ENCODE data around the gene BIN1.

The BIN1 gene

GRCh38 chr2:127060264-127060945, 46.5 kb downstream of the BIN1 start:
- Histone ChIP-seq H4K91ac (ENCODE audit: low read depth, low read length) (no peak overlapping the region), H3K23ac (ENCODE audit: low read length) (no peak overlapping the region), H4K8ac (ENCODE audit: low read depth, low read length) (no peak overlapping the region), H2BK5ac (ENCODE audit: low read depth, low read length, poor library complexity) (no peak overlapping the region), H3K14ac (ENCODE audit: low read length) (no peak overlapping the region), H3K27ac (ENCODE audit: low read depth, low read length) (no peak overlapping the region), H3K18ac (ENCODE audit: low read length) (no peak overlapping the region), H3K4ac (ENCODE audit: low read depth, low read length) (no peak overlapping the region), H2BK120ac (ENCODE audit: insufficient read depth, low read length, poor library complexity) (no peak overlapping the region), H3K4me3 (ENCODE audit: low read depth, low read length) (no peak overlapping the region), H4K12ac (ENCODE audit: low read depth, low read length) (no peak overlapping the region), H3K9ac (ENCODE audit: low read length) (no peak overlapping the region), H2AFZ (ENCODE audit: insufficient read depth, low read length, poor library complexity) (no peak overlapping the region), H3K4me1 (ENCODE audit: control insufficient read depth in 1 of 2, insufficient read depth in 2 of 2, low read length in 2 of 2) (peaks cover 18 to 21% of the 10 kb centered on the region in 2 experiments), H3K27me3 (ENCODE audit: insufficient read depth, low read length) (no peaks in the 10 kb centered on the region), H2BK12ac (ENCODE audit: low read length) (no peak overlapping the region), H2AK5ac (ENCODE audit: low read length) (no peak overlapping the region), H3K4me2 (ENCODE audit: low read length) (no peak overlapping the region), H3K36me3 (ENCODE audit: control insufficient read depth in 1 of 2, insufficient read depth in 2 of 2, low read length in 2 of 2) (no peaks in the 10 kb centered on the region), H3K9me3 (ENCODE audit: insufficient read depth, low read depth, low read length) (peaks cover 4% of the 10 kb centered on the region), H3K79me2 (ENCODE audit: control insufficient read depth, insufficient read depth, low read length, poor library complexity) (no peaks in the 10 kb centered on the region), H3K79me1 (ENCODE audit: low read length) (peaks cover 6% of the 10 kb centered on the region)
- no peak for DNase-seq
- WGBS (ENCODE audit: extremely low coverage, insufficient coverage, insufficient read length) = no CpG with 5 or more reads among the region's 30 CpGs

GRCh38 chr2:127059559-127059958, 47.4 kb downstream of the BIN1 start:
- Histone ChIP-seq H3K9ac (ENCODE audit: low read length) (no peak overlapping the region), H2AFZ (ENCODE audit: insufficient read depth, low read length, poor library complexity) (no peak overlapping the region), H2AK5ac (ENCODE audit: low read length) (no peak overlapping the region), H3K4me3 (ENCODE audit: low read depth, low read length) (no peak overlapping the region), H2BK120ac (ENCODE audit: insufficient read depth, low read length, poor library complexity) (no peak overlapping the region), H3K14ac (ENCODE audit: low read length) (no peak overlapping the region), H3K18ac (ENCODE audit: low read length) (no peak overlapping the region), H3K4me2 (ENCODE audit: low read length) (no peak overlapping the region), H2BK12ac (ENCODE audit: low read length) (no peak overlapping the region), H4K12ac (ENCODE audit: low read depth, low read length) (no peak overlapping the region), H3K4me1 (ENCODE audit: control insufficient read depth in 1 of 2, insufficient read depth in 2 of 2, low read length in 2 of 2) (peaks cover 12 to 14% of the 10 kb centered on the region in 2 experiments), H3K23ac (ENCODE audit: low read length) (no peak overlapping the region), H3K27ac (ENCODE audit: low read depth, low read length) (no peak overlapping the region), H3K36me3 (ENCODE audit: control insufficient read depth in 1 of 2, insufficient read depth in 2 of 2, low read length in 2 of 2) (no peaks in the 10 kb centered on the region), H4K8ac (ENCODE audit: low read depth, low read length) (no peak overlapping the region), H3K79me2 (ENCODE audit: control insufficient read depth, insufficient read depth, low read length, poor library complexity) (no peaks in the 10 kb centered on the region), H3K4ac (ENCODE audit: low read depth, low read length) (no peak overlapping the region), H3K27me3 (ENCODE audit: insufficient read depth, low read length) (no peaks in the 10 kb centered on the region), H4K91ac (ENCODE audit: low read depth, low read length) (no peak overlapping the region), H3K9me3 (ENCODE audit: insufficient read depth, low read depth, low read length) (peaks cover 4% of the 10 kb centered on the region), H2BK5ac (ENCODE audit: low read depth, low read length, poor library complexity) (no peak overlapping the region), H3K79me1 (ENCODE audit: low read length) (peaks cover 2% of the 10 kb centered on the region)
- WGBS (ENCODE audit: extremely low coverage, insufficient coverage, insufficient read length) = no CpG with 5 or more reads among the region's 10 CpGs
- no peak for DNase-seq

GRCh38 chr2:127058954-127059252, 48.1 kb downstream of the BIN1 start:
- no peaks in the 10 kb centered on the region for H3K27me3 ChIP-seq (ENCODE audit: insufficient read depth, low read length)
- H3K14ac ChIP-seq (ENCODE audit: low read length) = no peak overlapping the region
- WGBS (ENCODE audit: extremely low coverage, insufficient coverage, insufficient read length) = no CpG with 5 or more reads among the region's 14 CpGs
- no peak overlapping the region for H4K91ac ChIP-seq (ENCODE audit: low read depth, low read length)
- H3K4ac ChIP-seq (ENCODE audit: low read depth, low read length) = no peak overlapping the region
- H2AK5ac ChIP-seq (ENCODE audit: low read length) = no peak overlapping the region
- no peak overlapping the region for H3K4me2 ChIP-seq (ENCODE audit: low read length)
- H2BK120ac ChIP-seq (ENCODE audit: insufficient read depth, low read length, poor library complexity) = no peak overlapping the region
- peaks cover 4% of the 10 kb centered on the region for H3K9me3 ChIP-seq (ENCODE audit: insufficient read depth, low read depth, low read length)
- no peak overlapping the region for H3K18ac ChIP-seq (ENCODE audit: low read length)
- H3K23ac ChIP-seq (ENCODE audit: low read length) = no peak overlapping the region
- no peak overlapping the region for H2BK5ac ChIP-seq (ENCODE audit: low read depth, low read length, poor library complexity)
- H3K36me3 ChIP-seq (ENCODE audit: control insufficient read depth in 1 of 2, insufficient read depth in 2 of 2, low read length in 2 of 2) = no peaks in the 10 kb centered on the region
- no peak for DNase-seq
- H3K4me3 ChIP-seq (ENCODE audit: low read depth, low read length) = no peak overlapping the region
- no peak overlapping the region for H4K8ac ChIP-seq (ENCODE audit: low read depth, low read length)
- no peak overlapping the region for H2BK12ac ChIP-seq (ENCODE audit: low read length)
- no peaks in the 10 kb centered on the region for H3K79me1 ChIP-seq (ENCODE audit: low read length)
- no peak overlapping the region for H2AFZ ChIP-seq (ENCODE audit: insufficient read depth, low read length, poor library complexity)
- no peak overlapping the region for H4K12ac ChIP-seq (ENCODE audit: low read depth, low read length)
- no peak overlapping the region for H3K9ac ChIP-seq (ENCODE audit: low read length)
- H3K4me1 ChIP-seq (ENCODE audit: control insufficient read depth in 1 of 2, insufficient read depth in 2 of 2, low read length in 2 of 2) = peaks cover 8 to 9% of the 10 kb centered on the region in 2 experiments
- H3K27ac ChIP-seq (ENCODE audit: low read depth, low read length) = no peak overlapping the region
- no peaks in the 10 kb centered on the region for H3K79me2 ChIP-seq (ENCODE audit: control insufficient read depth, insufficient read depth, low read length, poor library complexity)

DNA sequence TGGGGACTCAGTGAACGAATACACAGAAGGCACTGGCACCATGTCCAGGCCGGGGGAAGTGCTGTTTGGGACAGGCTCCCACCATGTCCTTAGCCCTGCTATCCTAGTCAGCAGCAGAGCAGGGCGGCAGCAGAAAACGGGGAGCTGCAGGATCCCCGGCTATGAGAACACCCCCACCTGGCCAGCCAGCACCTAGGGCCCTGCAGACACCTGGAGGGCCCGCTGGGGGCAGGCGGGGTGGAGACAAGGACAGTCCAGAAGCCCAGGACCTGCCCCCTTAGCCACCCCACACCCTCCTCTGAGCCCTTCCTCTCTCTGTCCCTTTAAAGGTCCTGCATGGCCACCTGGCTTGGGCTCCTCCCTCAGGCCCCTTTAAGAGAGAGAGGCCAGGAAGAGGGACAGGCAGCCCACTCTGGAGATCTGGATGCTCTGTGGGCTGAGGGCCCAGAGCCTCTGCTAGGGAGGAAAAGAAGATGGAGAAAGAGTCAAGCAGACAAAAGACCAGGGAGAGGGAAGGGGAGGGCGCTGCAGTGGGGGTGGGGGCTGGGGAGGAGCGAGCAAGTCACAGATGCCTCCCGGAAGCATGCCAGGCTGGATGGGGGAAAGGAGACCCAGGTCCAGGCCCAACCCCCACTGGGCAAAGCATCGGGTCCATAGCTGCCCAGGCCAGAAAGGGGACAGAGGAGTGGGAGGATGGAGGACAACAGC, 48.6 kb downstream of the BIN1 start:
- no peak overlapping the region for H3K4me3 ChIP-seq (ENCODE audit: low read depth, low read length)

More for the DNA sequence above, 48.6 kb downstream of the BIN1 start:
- no peak for DNase-seq
- H3K27me3 ChIP-seq (ENCODE audit: insufficient read depth, low read length) = no peaks in the 10 kb centered on the region
- WGBS (ENCODE audit: extremely low coverage, insufficient coverage, insufficient read length) = no CpG with 5 or more reads among the region's 11 CpGs
- H2BK5ac ChIP-seq (ENCODE audit: low read depth, low read length, poor library complexity) = no peak overlapping the region
- no peak overlapping the region for H2AFZ ChIP-seq (ENCODE audit: insufficient read depth, low read length, poor library complexity)
- H3K9ac ChIP-seq (ENCODE audit: low read length) = no peak overlapping the region
- peaks cover under 1% of the 10 kb centered on the region for H3K9me3 ChIP-seq (ENCODE audit: insufficient read depth, low read depth, low read length)
- H3K18ac ChIP-seq (ENCODE audit: low read length) = no peak overlapping the region
- no peak overlapping the region for H4K12ac ChIP-seq (ENCODE audit: low read depth, low read length)
- peaks cover 8 to 9% of the 10 kb centered on the region in 2 experiments for H3K4me1 ChIP-seq (ENCODE audit: control insufficient read depth in 1 of 2, insufficient read depth in 2 of 2, low read length in 2 of 2)
- H2BK120ac ChIP-seq (ENCODE audit: insufficient read depth, low read length, poor library complexity) = no peak overlapping the region
- H3K4me2 ChIP-seq (ENCODE audit: low read length) = no peak overlapping the region
- no peak overlapping the region for H3K14ac ChIP-seq (ENCODE audit: low read length)
- H4K8ac ChIP-seq (ENCODE audit: low read depth, low read length) = no peak overlapping the region
- H3K36me3 ChIP-seq (ENCODE audit: control insufficient read depth in 1 of 2, insufficient read depth in 2 of 2, low read length in 2 of 2) = no peaks in the 10 kb centered on the region
- H3K4ac ChIP-seq (ENCODE audit: low read depth, low read length) = no peak overlapping the region
- no peaks in the 10 kb centered on the region for H3K79me1 ChIP-seq (ENCODE audit: low read length)
- H2BK12ac ChIP-seq (ENCODE audit: low read length) = no peak overlapping the region
- H2AK5ac ChIP-seq (ENCODE audit: low read length) = no peak overlapping the region
- H3K27ac ChIP-seq (ENCODE audit: low read depth, low read length) = no peak overlapping the region
- no peaks in the 10 kb centered on the region for H3K79me2 ChIP-seq (ENCODE audit: control insufficient read depth, insufficient read depth, low read length, poor library complexity)
- H4K91ac ChIP-seq (ENCODE audit: low read depth, low read length) = no peak overlapping the region
- no peak overlapping the region for H3K23ac ChIP-seq (ENCODE audit: low read length)
